Mucosa of rectum (tissue), 2 donors: ENCODE measurements around the gene TEX13C.

Experiments
- H3K27ac ChIP-seq, 2 donors: one replicate each; pipeline ENCODE4 v1.7.0; 2013; ENCODE audit warnings: inconsistent platforms in 2 of 2, low read depth in 2 of 2, low read length in 2 of 2
- H3K27me3 ChIP-seq, 2 donors: one replicate each; pipeline ENCODE4 v1.7.0; 2013; ENCODE audit warnings: low read length in 2 of 2; ENCODE audit not compliant: control insufficient read depth in 2 of 2, insufficient read depth in 2 of 2
- H3K36me3 ChIP-seq, 2 donors: one replicate each; pipeline ENCODE4 v1.7.0; 2013; ENCODE audit warnings: low read length in 2 of 2; ENCODE audit not compliant: control insufficient read depth in 2 of 2, insufficient read depth in 2 of 2
- H3K4me1 ChIP-seq, 2 donors: one replicate each; pipeline ENCODE4 v1.7.0; 2013; ENCODE audit warnings: low read length in 2 of 2, mild to moderate bottlenecking in 1 of 2; ENCODE audit not compliant: control insufficient read depth in 2 of 2, insufficient read depth in 2 of 2
- H3K4me3 ChIP-seq, 2 donors: one replicate each; pipeline ENCODE4 v1.7.0; 2013; ENCODE audit warnings: low read length in 2 of 2
- H3K9ac ChIP-seq, 2 donors: one replicate each; pipeline ENCODE4 v1.7.0; 2013; ENCODE audit warnings: low read length in 2 of 2, low read depth in 1 of 2, mild to moderate bottlenecking in 1 of 2
- H3K9me3 ChIP-seq, 2 donors: one replicate each; pipeline ENCODE4 v1.7.0; 2013; ENCODE audit warnings: low read length in 2 of 2; ENCODE audit not compliant: control insufficient read depth in 2 of 2
- donor health status: healthy.
- donor health status: Normal muscosa, but diverticular disease.

The TEX13C gene

GRCh38 chrX:125319646-125320521 lies at the start of gene TEX13C:
Gene TEX13C (plus strand): TSS chrX:125319871. CDS start chrX:125320120, 249 bp downstream.
- no peaks in the 10 kb centered on the region for H3K9me3 ChIP-seq
- H3K27ac ChIP-seq, result no peak within 1 kb of the TSS
- H3K4me1 ChIP-seq, result no peaks in the 10 kb centered on the region
- H3K9ac ChIP-seq, result no peak within 1 kb of the TSS
- no peaks in the 10 kb centered on the region for H3K36me3 ChIP-seq
- no peak within 1 kb of the TSS for H3K4me3 ChIP-seq
- H3K27me3 ChIP-seq, result no peaks in the 10 kb centered on the region

GRCh38 chrX:125287282-125287681 lies 32.4 kb upstream of the TEX13C start:
- no peak overlapping the region for H3K27ac ChIP-seq
- H3K9me3 ChIP-seq, result no peaks in the 10 kb centered on the region

GRCh38 chrX:125288343-125288742 lies 31.3 kb upstream of the TEX13C start:
- no peak overlapping the region for H3K27ac ChIP-seq
- no peaks in the 10 kb centered on the region for H3K27me3 ChIP-seq
- H3K36me3 ChIP-seq, result no peaks in the 10 kb centered on the region
- no peaks in the 10 kb centered on the region for H3K9me3 ChIP-seq
- no peaks in the 10 kb centered on the region for H3K4me1 ChIP-seq
- no peak overlapping the region for H3K9ac ChIP-seq
- H3K4me3 ChIP-seq, result no peak overlapping the region

More at GRCh38 chrX:125287282-125287681, 32.4 kb upstream of the TEX13C start:
- Histone ChIP-seq H3K36me3 (no peaks in the 10 kb centered on the region), H3K9ac (no peak overlapping the region), H3K4me3 (no peak overlapping the region), H3K27me3 (no peaks in the 10 kb centered on the region), H3K4me1 (no peaks in the 10 kb centered on the region)

GRCh38 chrX:125289209-125289608 lies 30.5 kb upstream of the TEX13C start:
- no peaks in the 10 kb centered on the region for H3K4me1 ChIP-seq
- no peak overlapping the region for H3K27ac ChIP-seq
- no peaks in the 10 kb centered on the region for H3K36me3 ChIP-seq
- H3K9ac ChIP-seq, result no peak overlapping the region
- H3K27me3 ChIP-seq, result no peaks in the 10 kb centered on the region
- no peak overlapping the region for H3K4me3 ChIP-seq
- H3K9me3 ChIP-seq, result no peaks in the 10 kb centered on the region

- Histone ChIP-seq H3K9ac (no peak overlapping the region), H3K4me3 (no peak overlapping the region), H3K27ac (no peak overlapping the region), H3K27me3 (no peaks in the 10 kb centered on the region), H3K36me3 (no peaks in the 10 kb centered on the region), H3K9me3 (no peaks in the 10 kb centered on the region), H3K4me1 (no peaks in the 10 kb centered on the region)
These were observed 29.8 kb upstream of the TEX13C start for GRCh38 chrX:125289920-125290319.

GRCh38 chrX:125291124-125291523 lies 28.5 kb upstream of the TEX13C start:
- Histone ChIP-seq H3K27me3 (no peaks in the 10 kb centered on the region), H3K9me3 (no peaks in the 10 kb centered on the region), H3K4me1 (no peaks in the 10 kb centered on the region), H3K9ac (no peak overlapping the region), H3K27ac (no peak overlapping the region), H3K36me3 (no peaks in the 10 kb centered on the region), H3K4me3 (no peak overlapping the region)

GRCh38 chrX:125293850-125294780 lies 25.6 kb upstream of the TEX13C start:
- Histone ChIP-seq H3K9me3 (no peaks in the 10 kb centered on the region), H3K27ac (no peak overlapping the region), H3K27me3 (no peaks in the 10 kb centered on the region), H3K9ac (no peak overlapping the region), H3K36me3 (no peaks in the 10 kb centered on the region), H3K4me3 (no peak overlapping the region), H3K4me1 (no peaks in the 10 kb centered on the region)

GRCh38 chrX:125295337-125295736 lies 24.3 kb upstream of the TEX13C start:
- no peak overlapping the region for H3K27ac ChIP-seq
- H3K4me3 ChIP-seq, result no peak overlapping the region
- H3K36me3 ChIP-seq, result no peaks in the 10 kb centered on the region
- no peak overlapping the region for H3K9ac ChIP-seq
- H3K4me1 ChIP-seq, result no peaks in the 10 kb centered on the region
- H3K27me3 ChIP-seq, result no peaks in the 10 kb centered on the region
- H3K9me3 ChIP-seq, result no peaks in the 10 kb centered on the region

GRCh38 chrX:125298871-125299270 lies 20.8 kb upstream of the TEX13C start:
- H3K27me3 ChIP-seq, result no peaks in the 10 kb centered on the region
- H3K4me1 ChIP-seq, result no peaks in the 10 kb centered on the region
- no peaks in the 10 kb centered on the region for H3K36me3 ChIP-seq
- no peak overlapping the region for H3K27ac ChIP-seq
- H3K9me3 ChIP-seq, result no peaks in the 10 kb centered on the region
- no peak overlapping the region for H3K9ac ChIP-seq
- no peak overlapping the region for H3K4me3 ChIP-seq

GRCh38 chrX:125306335-125306866 lies 13.3 kb upstream of the TEX13C start:
- H3K27me3 ChIP-seq, result no peaks in the 10 kb centered on the region
- H3K4me1 ChIP-seq, result no peaks in the 10 kb centered on the region
- H3K9ac ChIP-seq, result no peak overlapping the region
- H3K9me3 ChIP-seq, result no peaks in the 10 kb centered on the region
- H3K27ac ChIP-seq, result no peak overlapping the region
- H3K4me3 ChIP-seq, result no peak overlapping the region
- H3K36me3 ChIP-seq, result no peaks in the 10 kb centered on the region
